K562 (cell line): ENCODE measurements around the gene SPNS1. TPM values are rescaled to one million over a fixed set of nuclear protein-coding genes. Genes with fewer than 3 reads are reported as not detected.

ENCODE experiments used
- polyA plus RNA-seq, 8 experiments: library from polyadenylated mRNA; depleted of rRNA in 4 of 8; stranded (reverse) in 5 of 8; unstranded in 3 of 8; fragments of >200 nt; fragmentation: Nextera tagmentation in 2 of 8; fragmentation: Illumina TruSeq in 1 of 8; extraction: Ambion mirVana in 2 of 8; extraction: Trizol in 1 of 8; gene quantifications; 2 replicates each; pipeline versions ENCODE4 v1.2.1 to v1.2.3, GENCODE V29; 2011 to 2014; ENCODE audit warnings: inconsistent platforms in 1 of 8, missing spikeins in 1 of 8
- total RNA-seq, 7 experiments: library from RNA; depleted of rRNA in 6 of 7; stranded (reverse); fragments of >200 nt in 6 of 7; fragmentation: Illumina TruSeq in 2 of 7; extraction: Trizol in 2 of 7; gene quantifications; 2 replicates each; pipeline versions ENCODE4 v1.2.1 to v1.2.3, GENCODE V29; 2011 to 2021; ENCODE audit warnings: low replicate concordance in 1 of 7
- TF ChIP-seq, protein P1 (sequence below): fragments of 200-600 bp; sonication (generic); IDR thresholded peaks from one replicate; pipeline ENCODE4 v1.6.1; 2012; ENCODE audit warnings: mild to moderate bottlenecking, low read depth, low read length, inconsistent platforms

Gene SPNS1
- total and polyA plus RNA-seq, 9 of the 15 experiments (the other 6 are each of a cell fraction or from before 2014, with no cell fraction given), result 0.58 to 64.9 (median 13.7) TPM

GRCh38 chr16:28930652-28931051, 43.9 kb upstream of the SPNS1 start (continued):
- TF ChIP-seq, protein P1, sequence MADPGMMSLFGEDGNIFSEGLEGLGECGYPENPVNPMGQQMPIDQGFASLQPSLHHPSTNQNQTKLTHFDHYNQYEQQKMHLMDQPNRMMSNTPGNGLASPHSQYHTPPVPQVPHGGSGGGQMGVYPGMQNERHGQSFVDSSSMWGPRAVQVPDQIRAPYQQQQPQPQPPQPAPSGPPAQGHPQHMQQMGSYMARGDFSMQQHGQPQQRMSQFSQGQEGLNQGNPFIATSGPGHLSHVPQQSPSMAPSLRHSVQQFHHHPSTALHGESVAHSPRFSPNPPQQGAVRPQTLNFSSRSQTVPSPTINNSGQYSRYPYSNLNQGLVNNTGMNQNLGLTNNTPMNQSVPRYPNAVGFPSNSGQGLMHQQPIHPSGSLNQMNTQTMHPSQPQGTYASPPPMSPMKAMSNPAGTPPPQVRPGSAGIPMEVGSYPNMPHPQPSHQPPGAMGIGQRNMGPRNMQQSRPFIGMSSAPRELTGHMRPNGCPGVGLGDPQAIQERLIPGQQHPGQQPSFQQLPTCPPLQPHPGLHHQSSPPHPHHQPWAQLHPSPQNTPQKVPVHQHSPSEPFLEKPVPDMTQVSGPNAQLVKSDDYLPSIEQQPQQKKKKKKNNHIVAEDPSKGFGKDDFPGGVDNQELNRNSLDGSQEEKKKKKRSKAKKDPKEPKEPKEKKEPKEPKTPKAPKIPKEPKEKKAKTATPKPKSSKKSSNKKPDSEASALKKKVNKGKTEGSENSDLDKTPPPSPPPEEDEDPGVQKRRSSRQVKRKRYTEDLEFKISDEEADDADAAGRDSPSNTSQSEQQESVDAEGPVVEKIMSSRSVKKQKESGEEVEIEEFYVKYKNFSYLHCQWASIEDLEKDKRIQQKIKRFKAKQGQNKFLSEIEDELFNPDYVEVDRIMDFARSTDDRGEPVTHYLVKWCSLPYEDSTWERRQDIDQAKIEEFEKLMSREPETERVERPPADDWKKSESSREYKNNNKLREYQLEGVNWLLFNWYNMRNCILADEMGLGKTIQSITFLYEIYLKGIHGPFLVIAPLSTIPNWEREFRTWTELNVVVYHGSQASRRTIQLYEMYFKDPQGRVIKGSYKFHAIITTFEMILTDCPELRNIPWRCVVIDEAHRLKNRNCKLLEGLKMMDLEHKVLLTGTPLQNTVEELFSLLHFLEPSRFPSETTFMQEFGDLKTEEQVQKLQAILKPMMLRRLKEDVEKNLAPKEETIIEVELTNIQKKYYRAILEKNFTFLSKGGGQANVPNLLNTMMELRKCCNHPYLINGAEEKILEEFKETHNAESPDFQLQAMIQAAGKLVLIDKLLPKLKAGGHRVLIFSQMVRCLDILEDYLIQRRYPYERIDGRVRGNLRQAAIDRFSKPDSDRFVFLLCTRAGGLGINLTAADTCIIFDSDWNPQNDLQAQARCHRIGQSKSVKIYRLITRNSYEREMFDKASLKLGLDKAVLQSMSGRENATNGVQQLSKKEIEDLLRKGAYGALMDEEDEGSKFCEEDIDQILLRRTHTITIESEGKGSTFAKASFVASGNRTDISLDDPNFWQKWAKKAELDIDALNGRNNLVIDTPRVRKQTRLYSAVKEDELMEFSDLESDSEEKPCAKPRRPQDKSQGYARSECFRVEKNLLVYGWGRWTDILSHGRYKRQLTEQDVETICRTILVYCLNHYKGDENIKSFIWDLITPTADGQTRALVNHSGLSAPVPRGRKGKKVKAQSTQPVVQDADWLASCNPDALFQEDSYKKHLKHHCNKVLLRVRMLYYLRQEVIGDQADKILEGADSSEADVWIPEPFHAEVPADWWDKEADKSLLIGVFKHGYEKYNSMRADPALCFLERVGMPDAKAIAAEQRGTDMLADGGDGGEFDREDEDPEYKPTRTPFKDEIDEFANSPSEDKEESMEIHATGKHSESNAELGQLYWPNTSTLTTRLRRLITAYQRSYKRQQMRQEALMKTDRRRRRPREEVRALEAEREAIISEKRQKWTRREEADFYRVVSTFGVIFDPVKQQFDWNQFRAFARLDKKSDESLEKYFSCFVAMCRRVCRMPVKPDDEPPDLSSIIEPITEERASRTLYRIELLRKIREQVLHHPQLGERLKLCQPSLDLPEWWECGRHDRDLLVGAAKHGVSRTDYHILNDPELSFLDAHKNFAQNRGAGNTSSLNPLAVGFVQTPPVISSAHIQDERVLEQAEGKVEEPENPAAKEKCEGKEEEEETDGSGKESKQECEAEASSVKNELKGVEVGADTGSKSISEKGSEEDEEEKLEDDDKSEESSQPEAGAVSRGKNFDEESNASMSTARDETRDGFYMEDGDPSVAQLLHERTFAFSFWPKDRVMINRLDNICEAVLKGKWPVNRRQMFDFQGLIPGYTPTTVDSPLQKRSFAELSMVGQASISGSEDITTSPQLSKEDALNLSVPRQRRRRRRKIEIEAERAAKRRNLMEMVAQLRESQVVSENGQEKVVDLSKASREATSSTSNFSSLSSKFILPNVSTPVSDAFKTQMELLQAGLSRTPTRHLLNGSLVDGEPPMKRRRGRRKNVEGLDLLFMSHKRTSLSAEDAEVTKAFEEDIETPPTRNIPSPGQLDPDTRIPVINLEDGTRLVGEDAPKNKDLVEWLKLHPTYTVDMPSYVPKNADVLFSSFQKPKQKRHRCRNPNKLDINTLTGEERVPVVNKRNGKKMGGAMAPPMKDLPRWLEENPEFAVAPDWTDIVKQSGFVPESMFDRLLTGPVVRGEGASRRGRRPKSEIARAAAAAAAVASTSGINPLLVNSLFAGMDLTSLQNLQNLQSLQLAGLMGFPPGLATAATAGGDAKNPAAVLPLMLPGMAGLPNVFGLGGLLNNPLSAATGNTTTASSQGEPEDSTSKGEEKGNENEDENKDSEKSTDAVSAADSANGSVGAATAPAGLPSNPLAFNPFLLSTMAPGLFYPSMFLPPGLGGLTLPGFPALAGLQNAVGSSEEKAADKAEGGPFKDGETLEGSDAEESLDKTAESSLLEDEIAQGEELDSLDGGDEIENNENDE, result no peak
